Fibroblast of lung (primary cell): Measurements from ENCODE around the gene MBD6. TPM values are rescaled to one million over a fixed set of nuclear protein-coding genes. Genes with fewer than 3 reads are reported as not detected.

Experiments used
- DNase-seq, 2 donors: peaks; one replicate each; pipeline versions ENCODE4 v3.0.0 to v3.0.0-alpha.2; 2010; ENCODE audit warnings: low read depth in 2 of 2
- H2AFZ ChIP-seq: 2 replicates; pipeline ENCODE4 v1.5.1; 2012; ENCODE audit warnings: low read length, control low read depth, inconsistent platforms
- H3K27ac ChIP-seq: 2 replicates; pipeline ENCODE4 v1.5.1; 2011; ENCODE audit warnings: low read length, control low read depth; ENCODE audit not compliant: insufficient read depth
- H3K27me3 ChIP-seq: 2 replicates; pipeline ENCODE4 v1.5.1; 2011; ENCODE audit warnings: mild to moderate bottlenecking, low read length; ENCODE audit not compliant: control insufficient read depth, insufficient read depth
- H3K36me3 ChIP-seq: 2 replicates; pipeline ENCODE4 v1.5.1; 2011; ENCODE audit warnings: low read length; ENCODE audit not compliant: control insufficient read depth, insufficient read depth
- H3K4me1 ChIP-seq: 2 replicates; pipeline ENCODE4 v1.5.1; 2011; ENCODE audit warnings: low read length; ENCODE audit not compliant: control insufficient read depth, insufficient read depth; ENCODE audit errors: extremely low read depth
- H3K4me2 ChIP-seq: 2 replicates; pipeline ENCODE4 v1.5.1; 2011; ENCODE audit warnings: low read length, control low read depth; ENCODE audit not compliant: insufficient read depth; ENCODE audit errors: extremely low read depth
- H3K4me3 ChIP-seq, 4 experiments: fragments of 200-600 bp in 1 of 4; sonication (generic) in 1 of 4; replicated peaks in 1 of 4; 2 replicates each; pipeline ENCODE4 v1.5.1; 2011 to 2016; ENCODE audit warnings: low read length in 4 of 4, low read depth in 3 of 4, mild to moderate bottlenecking in 3 of 4, control low read depth in 2 of 4, inconsistent platforms in 1 of 4, mixed read lengths in 1 of 4; ENCODE audit not compliant: insufficient read depth in 1 of 4; ENCODE audit errors: control extremely low read depth in 1 of 4
- H3K79me2 ChIP-seq: 2 replicates; pipeline ENCODE4 v1.5.1; 2012; ENCODE audit warnings: mild to moderate bottlenecking, low read length, inconsistent platforms; ENCODE audit not compliant: control insufficient read depth, insufficient read depth
- H3K9ac ChIP-seq: 2 replicates; pipeline ENCODE4 v1.5.1; 2011; ENCODE audit warnings: mild to moderate bottlenecking, low read length, control low read depth; ENCODE audit not compliant: insufficient read depth
- H3K9me3 ChIP-seq: 2 replicates; pipeline ENCODE4 v1.5.1; 2012; ENCODE audit warnings: low read depth, low read length; ENCODE audit not compliant: control insufficient read depth, insufficient read depth
- H4K20me1 ChIP-seq: 2 replicates; pipeline ENCODE4 v1.5.1; 2011; ENCODE audit warnings: low read length; ENCODE audit not compliant: control insufficient read depth, insufficient read depth; ENCODE audit errors: extremely low read depth
- EZH2 ChIP-seq: IDR thresholded peaks from 2 replicates; pipeline ENCODE4 v1.5.1; 2012; ENCODE audit warnings: low read length, control low read depth, mild to moderate bottlenecking; ENCODE audit errors: missing control alignments
- polyA plus RNA-seq, 2 donors: library from polyadenylated mRNA; depleted of rRNA in 1 of 2; stranded (reverse) in 1 of 2; unstranded in 1 of 2; fragments of >200 nt; gene quantifications; 2 replicates each; pipeline ENCODE4 v1.2.1, GENCODE V29; 2011 to 2012; ENCODE audit warnings: missing spikeins in 1 of 2
- total RNA-seq: library from RNA; depleted of rRNA; stranded (reverse); fragments of >200 nt; gene quantifications from 2 replicates; pipeline ENCODE4 v1.2.1, GENCODE V29; 2014
- TF ChIP-seq, protein P1 (sequence below), 2 donors: IDR thresholded peaks in 1 of 2; conservative IDR thresholded peaks in 1 of 2; 1 replicate in 1 of 2; 2 replicates in 1 of 2; pipeline ENCODE4 v1.5.1; 2011 to 2012; ENCODE audit warnings: low read length in 2 of 2, control low read depth in 1 of 2, inconsistent platforms in 1 of 2, low read depth in 1 of 2, mild to moderate bottlenecking in 1 of 2

The MBD6 gene
- total and polyA plus RNA-seq, 2 donors (not counting 1 experiment from before 2014, with no cell fraction given) = 3.0 to 7.1 TPM

- no peak overlapping the region for H3K9ac ChIP-seq
- no peak overlapping the region for H3K27ac ChIP-seq
- TF ChIP-seq, protein P1, sequence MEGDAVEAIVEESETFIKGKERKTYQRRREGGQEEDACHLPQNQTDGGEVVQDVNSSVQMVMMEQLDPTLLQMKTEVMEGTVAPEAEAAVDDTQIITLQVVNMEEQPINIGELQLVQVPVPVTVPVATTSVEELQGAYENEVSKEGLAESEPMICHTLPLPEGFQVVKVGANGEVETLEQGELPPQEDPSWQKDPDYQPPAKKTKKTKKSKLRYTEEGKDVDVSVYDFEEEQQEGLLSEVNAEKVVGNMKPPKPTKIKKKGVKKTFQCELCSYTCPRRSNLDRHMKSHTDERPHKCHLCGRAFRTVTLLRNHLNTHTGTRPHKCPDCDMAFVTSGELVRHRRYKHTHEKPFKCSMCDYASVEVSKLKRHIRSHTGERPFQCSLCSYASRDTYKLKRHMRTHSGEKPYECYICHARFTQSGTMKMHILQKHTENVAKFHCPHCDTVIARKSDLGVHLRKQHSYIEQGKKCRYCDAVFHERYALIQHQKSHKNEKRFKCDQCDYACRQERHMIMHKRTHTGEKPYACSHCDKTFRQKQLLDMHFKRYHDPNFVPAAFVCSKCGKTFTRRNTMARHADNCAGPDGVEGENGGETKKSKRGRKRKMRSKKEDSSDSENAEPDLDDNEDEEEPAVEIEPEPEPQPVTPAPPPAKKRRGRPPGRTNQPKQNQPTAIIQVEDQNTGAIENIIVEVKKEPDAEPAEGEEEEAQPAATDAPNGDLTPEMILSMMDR (conservative IDR thresholded peaks at IDR 0.05 in 1 of 2, IDR thresholded peaks at IDR 0.05 in 1 of 2; ENCODE audit: low read depth in 1 of 2, low read length in 2 of 2) = no peak
- no peak for TF ChIP-seq EZH2
- peaks cover 18% of the 10 kb centered on the region for H3K36me3 ChIP-seq
- H2AFZ ChIP-seq = no peak overlapping the region
- H3K4me3 ChIP-seq = no peak overlapping the region
- no peaks in the 10 kb centered on the region for H3K9me3 ChIP-seq
- peaks cover 8% of the 10 kb centered on the region for H3K4me1 ChIP-seq
- H4K20me1 ChIP-seq = no peaks in the 10 kb centered on the region
- DNase-seq = no peak
- H3K79me2 ChIP-seq = peaks cover 23% of the 10 kb centered on the region
- H3K4me2 ChIP-seq = no peak overlapping the region
- H3K27me3 ChIP-seq = no peaks in the 10 kb centered on the region
These were observed 4.6 kb downstream of the MBD6 start for GRCh38 chr12:57527184-57527583.

GRCh38 chr12:57528176-57528575 lies 5.6 kb downstream of the MBD6 start:
- Histone ChIP-seq H3K9ac (no peak overlapping the region), H3K27me3 (no peaks in the 10 kb centered on the region), H3K4me1 (peaks cover 7% of the 10 kb centered on the region), H3K4me3 (no peak overlapping the region), H3K4me2 (no peak overlapping the region), H3K9me3 (no peaks in the 10 kb centered on the region), H3K36me3 (peaks cover 24% of the 10 kb centered on the region), H3K79me2 (peaks cover 21% of the 10 kb centered on the region), H4K20me1 (no peaks in the 10 kb centered on the region), H2AFZ (no peak overlapping the region), H3K27ac (no peak overlapping the region)
- TF ChIP-seq, protein P1 (conservative IDR thresholded peaks at IDR 0.05 in 1 of 2, IDR thresholded peaks at IDR 0.05 in 1 of 2; ENCODE audit: low read depth in 1 of 2, low read length in 2 of 2) = no peak
- no peak for TF ChIP-seq EZH2
- DNase-seq = no peak

GRCh38 chr12:57528831-57529555 lies 6.4 kb downstream of the MBD6 start:
- TF ChIP-seq, protein P1 (conservative IDR thresholded peaks at IDR 0.05 in 1 of 2, IDR thresholded peaks at IDR 0.05 in 1 of 2; ENCODE audit: low read depth in 1 of 2, low read length in 2 of 2) = no peak
- TF ChIP-seq EZH2 = no peak
- H3K4me1 ChIP-seq = peaks cover 2% of the 10 kb centered on the region
- no peak for DNase-seq
- H3K4me2 ChIP-seq = no peak overlapping the region
- H3K36me3 ChIP-seq = peaks cover 25% of the 10 kb centered on the region
- H3K27me3 ChIP-seq = no peaks in the 10 kb centered on the region
- H2AFZ ChIP-seq = no peak overlapping the region
- H3K4me3 ChIP-seq = no peak overlapping the region
- no peak overlapping the region for H3K27ac ChIP-seq
- no peak overlapping the region for H3K9ac ChIP-seq
- H3K79me2 ChIP-seq = peaks cover 13% of the 10 kb centered on the region
- no peaks in the 10 kb centered on the region for H3K9me3 ChIP-seq
- H4K20me1 ChIP-seq = no peaks in the 10 kb centered on the region
